ENCODE data around the gene CYSRT1.

Gene CYSRT1

DNA sequence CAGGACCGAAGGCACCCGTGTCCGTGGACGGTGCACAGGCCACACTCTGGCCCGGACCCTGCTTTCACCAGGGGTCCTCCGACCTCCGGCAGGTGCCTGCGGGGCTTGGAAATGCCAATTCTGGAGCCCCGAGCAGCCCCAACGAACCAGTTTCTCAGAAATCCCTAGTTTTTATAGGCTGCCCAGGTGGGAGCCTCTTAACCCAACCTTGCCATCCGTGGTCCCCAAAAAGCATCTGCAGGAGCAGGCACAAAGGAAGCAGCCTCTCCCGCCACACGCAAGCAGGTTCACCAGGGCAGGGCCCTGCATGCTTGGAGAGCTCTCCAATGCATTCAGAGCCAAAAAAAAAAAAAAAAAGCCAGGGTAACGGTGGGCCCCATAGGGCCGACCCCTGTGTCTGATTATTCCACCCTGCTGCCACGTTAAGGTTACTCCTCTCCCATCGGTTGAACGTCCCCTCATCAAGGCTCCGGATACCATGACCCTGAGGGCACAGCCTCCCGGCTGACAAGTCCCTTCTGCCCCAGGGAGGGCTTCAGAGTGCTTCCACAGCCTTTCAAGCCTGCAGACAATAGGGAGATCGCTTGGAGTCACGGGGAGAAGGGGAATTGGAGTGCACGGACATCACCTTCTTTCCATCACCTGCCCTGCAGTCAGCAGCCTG lies 23.6 kb upstream of the CYSRT1 start:
- no peak for DNase-seq (ENCODE audit: extremely low spot score)
- TF ChIP-seq NFRKB (IDR thresholded peaks at IDR 0.05) (no peak), SUZ12 (IDR thresholded peaks at IDR 0.05) (no peak), ZNF384 (IDR thresholded peaks at IDR 0.05) (no peak), CTBP1 (IDR thresholded peaks at IDR 0.05; ENCODE audit: borderline replicate concordance) (no peak), FOXA1 (IDR thresholded peaks at IDR 0.05) (no peak), HDGF (IDR thresholded peaks at IDR 0.05; ENCODE audit: borderline replicate concordance) (no peak), ARNT (IDR thresholded peaks at IDR 0.05) (no peak), SP1 (IDR thresholded peaks at IDR 0.05) (no peak), FOXM1 (IDR thresholded peaks at IDR 0.05; ENCODE audit: borderline replicate concordance) (no peak), BHLHE40 (IDR thresholded peaks at IDR 0.05; ENCODE audit: borderline replicate concordance) (no peak), LEF1 (IDR thresholded peaks at IDR 0.05; ENCODE audit: borderline replicate concordance) (no peak)
- TF ChIP-seq, protein P1, sequence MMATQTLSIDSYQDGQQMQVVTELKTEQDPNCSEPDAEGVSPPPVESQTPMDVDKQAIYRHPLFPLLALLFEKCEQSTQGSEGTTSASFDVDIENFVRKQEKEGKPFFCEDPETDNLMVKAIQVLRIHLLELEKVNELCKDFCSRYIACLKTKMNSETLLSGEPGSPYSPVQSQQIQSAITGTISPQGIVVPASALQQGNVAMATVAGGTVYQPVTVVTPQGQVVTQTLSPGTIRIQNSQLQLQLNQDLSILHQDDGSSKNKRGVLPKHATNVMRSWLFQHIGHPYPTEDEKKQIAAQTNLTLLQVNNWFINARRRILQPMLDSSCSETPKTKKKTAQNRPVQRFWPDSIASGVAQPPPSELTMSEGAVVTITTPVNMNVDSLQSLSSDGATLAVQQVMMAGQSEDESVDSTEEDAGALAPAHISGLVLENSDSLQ (IDR thresholded peaks at IDR 0.05): no peak
- POLR2A ChIA-PET: interaction anchor here (0.9 to 2.0 kb wide), 13 partner anchors 11 to 72 kb away, joined by 3 to 16 read pairs (median 5); partner anchors contain the start of genes ANAPC2, RNF224, SSNA1 and TUBB4B
- CTCF ChIA-PET: interaction anchor here (0.7 kb wide), 1 partner anchor 35 kb away, joined by 3 read pairs; no protein-coding TSS in a partner anchor

DNA sequence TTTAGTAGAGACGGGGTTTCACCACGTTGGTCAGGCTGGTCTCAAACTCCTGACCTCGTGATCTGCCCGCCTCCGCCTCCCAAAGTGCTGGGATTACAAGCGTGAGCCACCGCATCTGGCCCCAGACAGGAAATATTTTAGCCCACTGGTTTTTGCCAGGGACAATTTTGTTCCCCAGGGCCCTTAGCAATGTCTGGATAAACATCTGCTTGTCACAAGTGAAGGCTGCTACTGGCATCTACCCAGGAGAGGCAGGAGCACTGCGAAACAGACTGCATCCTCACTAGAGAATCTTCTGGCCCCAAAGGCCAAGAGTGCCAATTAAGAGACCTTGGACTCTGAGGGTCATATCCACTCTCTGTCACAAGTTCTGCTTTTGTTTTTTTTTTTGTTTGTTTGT lies 22.0 kb upstream of the CYSRT1 start:
- no peak for DNase-seq (ENCODE audit: extremely low spot score)
- no peak for TF ChIP-seq FOXK2 (IDR thresholded peaks at IDR 0.05)
- TF ChIP-seq ZNF384 (IDR thresholded peaks at IDR 0.05): no peak
- TF ChIP-seq ARNT (IDR thresholded peaks at IDR 0.05): no peak
- TF ChIP-seq, protein P1 (IDR thresholded peaks at IDR 0.05): no peak
- TF ChIP-seq FOXM1 (IDR thresholded peaks at IDR 0.05; ENCODE audit: borderline replicate concordance): no peak
- no peak for TF ChIP-seq FOXA1 (IDR thresholded peaks at IDR 0.05)
- no peak for TF ChIP-seq ELF4 (IDR thresholded peaks at IDR 0.05)
- no peak for TF ChIP-seq NFRKB (IDR thresholded peaks at IDR 0.05)
- no peak for TF ChIP-seq L3MBTL2 (conservative IDR thresholded peaks at IDR 0.05)
- TF ChIP-seq TARDBP (IDR thresholded peaks at IDR 0.05): no peak
- no peak for TF ChIP-seq BHLHE40 (IDR thresholded peaks at IDR 0.05; ENCODE audit: borderline replicate concordance)
- TF ChIP-seq HDGF (IDR thresholded peaks at IDR 0.05; ENCODE audit: borderline replicate concordance): no peak
- no peak for TF ChIP-seq LEF1 (IDR thresholded peaks at IDR 0.05; ENCODE audit: borderline replicate concordance)
- no peak for TF ChIP-seq SUZ12 (IDR thresholded peaks at IDR 0.05)
- no peak for TF ChIP-seq SP1 (IDR thresholded peaks at IDR 0.05)
- ChIA-PET POLR2A (interaction anchor here (0.7 to 2.0 kb wide), 2 partner anchors 13 to 53 kb away, joined by 3 to 6 read pairs; no protein-coding TSS in a partner anchor), CTCF (interaction anchor here (0.6 kb wide), 1 partner anchor 26 kb away, joined by 3 read pairs; no protein-coding TSS in a partner anchor)

DNA sequence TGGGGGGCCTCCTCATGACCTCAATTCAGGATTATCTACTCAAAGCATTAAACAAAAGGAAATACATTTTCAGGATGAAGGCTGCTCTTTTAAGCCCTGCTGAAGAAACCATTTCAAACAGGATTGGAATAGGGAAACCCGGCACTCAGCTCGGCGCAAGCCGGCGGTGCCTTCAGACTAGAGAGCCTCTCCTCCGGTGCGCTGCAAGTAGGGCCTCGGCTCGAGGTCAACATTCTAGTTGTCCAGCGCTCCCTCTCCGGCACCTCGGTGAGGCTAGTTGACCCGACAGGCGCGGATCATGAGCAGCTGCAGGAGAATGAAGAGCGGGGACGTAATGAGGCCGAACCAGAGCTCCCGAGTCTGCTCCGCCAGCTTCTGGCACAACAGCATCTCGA lies 20.2 kb upstream of the CYSRT1 start:
- ChIA-PET CTCF (no interaction called here), POLR2A (interaction anchor here (0.6 to 2.3 kb wide), 11 partner anchors 9 to 75 kb away, joined by 3 to 16 read pairs (median 5); partner anchors contain the start of genes ANAPC2, RNF208, SSNA1 and TUBB4B)
- TF ChIP-seq BHLHE40 (IDR thresholded peaks at IDR 0.05; ENCODE audit: borderline replicate concordance): no peak
- TF ChIP-seq HDGF (IDR thresholded peaks at IDR 0.05; ENCODE audit: borderline replicate concordance): no peak
- no peak for TF ChIP-seq FOXM1 (IDR thresholded peaks at IDR 0.05; ENCODE audit: borderline replicate concordance)
- no peak for TF ChIP-seq SUZ12 (IDR thresholded peaks at IDR 0.05)
- TF ChIP-seq CTBP1 (IDR thresholded peaks at IDR 0.05; ENCODE audit: borderline replicate concordance): no peak
- no peak for TF ChIP-seq LEF1 (IDR thresholded peaks at IDR 0.05; ENCODE audit: borderline replicate concordance)
- no peak for TF ChIP-seq NFRKB (IDR thresholded peaks at IDR 0.05)
- no peak for TF ChIP-seq ELF4 (IDR thresholded peaks at IDR 0.05)
- TF ChIP-seq, protein P1 (IDR thresholded peaks at IDR 0.05): no peak
- no peak for TF ChIP-seq L3MBTL2 (conservative IDR thresholded peaks at IDR 0.05)
- TF ChIP-seq FOXK2 (IDR thresholded peaks at IDR 0.05): no peak

DNA sequence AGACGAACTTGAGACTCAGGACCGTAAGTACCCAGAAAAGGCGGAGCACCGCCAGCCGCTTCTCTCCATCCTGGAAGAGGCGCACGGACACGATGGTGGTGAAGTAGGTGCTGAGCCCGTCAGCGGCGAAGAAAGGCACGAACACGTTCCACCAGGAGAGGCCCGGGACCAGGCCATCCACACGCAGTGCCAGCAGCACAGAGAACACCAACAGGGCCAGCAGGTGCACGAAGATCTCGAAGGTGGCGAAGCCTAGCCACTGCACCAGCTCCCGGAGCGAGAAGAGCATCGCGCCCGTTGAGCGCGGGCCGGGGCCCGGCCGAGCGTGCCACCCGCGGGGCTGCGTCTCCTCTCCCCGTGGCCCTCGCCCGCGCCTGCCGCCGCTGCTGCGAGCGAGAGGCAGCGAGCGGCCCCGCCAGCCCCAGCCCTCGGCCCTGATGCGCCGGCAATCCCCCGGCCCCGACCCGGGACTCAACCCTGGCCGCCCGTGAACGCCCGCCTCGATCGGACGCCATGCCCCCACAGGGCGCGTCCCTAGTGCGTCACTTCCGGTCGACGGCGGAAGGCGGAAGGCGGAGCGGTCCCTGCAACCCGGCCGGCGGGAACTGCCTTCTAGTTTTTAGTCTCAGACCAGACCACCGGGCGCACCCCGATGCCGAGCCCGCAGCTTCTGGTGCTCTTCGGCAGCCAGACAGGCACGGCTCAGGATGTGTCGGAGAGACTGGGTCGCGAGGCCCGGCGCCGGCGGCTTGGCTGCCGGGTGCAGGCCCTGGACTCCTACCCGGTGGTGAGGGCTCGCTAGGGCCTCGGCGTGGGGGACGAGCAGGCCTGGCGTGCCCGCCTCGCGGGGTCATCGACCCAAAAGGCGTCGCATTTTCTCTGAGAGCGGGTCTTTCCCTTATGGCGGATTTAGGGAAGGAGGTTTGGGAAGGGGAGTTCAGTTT lies 19.6 kb upstream of the CYSRT1 start, which contains the start of the genes NDOR1 and TMEM203:
Gene NDOR1, plus strand, starts transcription at position 575 of the 944 bp plus-strand sequence. Its CDS starts 78 bp downstream, at position 653.
Gene TMEM203, minus strand, starts transcription at position 523 of the 944 bp plus-strand sequence. Its CDS starts 234 bp downstream, at position 289.
- POLR2A ChIA-PET: interaction anchor here (0.6 to 2.3 kb wide), 11 partner anchors 10 to 75 kb away, joined by 3 to 16 read pairs (median 5); partner anchors contain the start of genes ANAPC2, RNF208, SSNA1 and TUBB4B
- peak; percentile 94 for DNase-seq (ENCODE audit: extremely low spot score)
- CTCF ChIA-PET: no interaction called here
- TF ChIP-seq FOXA1 (IDR thresholded peaks at IDR 0.05): no peak
- TF ChIP-seq ZNF384 (IDR thresholded peaks at IDR 0.05): no peak
- no peak for TF ChIP-seq CTBP1 (IDR thresholded peaks at IDR 0.05; ENCODE audit: borderline replicate concordance)
- TF ChIP-seq NFRKB (IDR thresholded peaks at IDR 0.05): no peak
- peak; percentile 53 for TF ChIP-seq L3MBTL2 (conservative IDR thresholded peaks at IDR 0.05)
- no peak for TF ChIP-seq SUZ12 (IDR thresholded peaks at IDR 0.05)
- TF ChIP-seq LEF1 (IDR thresholded peaks at IDR 0.05; ENCODE audit: borderline replicate concordance): no peak
- no peak for TF ChIP-seq TARDBP (IDR thresholded peaks at IDR 0.05)
- peak; percentile 49 for TF ChIP-seq ELF4 (IDR thresholded peaks at IDR 0.05)

More for the DNA sequence above, 20.2 kb upstream of the CYSRT1 start:
- no peak for DNase-seq (ENCODE audit: extremely low spot score)

DNA sequence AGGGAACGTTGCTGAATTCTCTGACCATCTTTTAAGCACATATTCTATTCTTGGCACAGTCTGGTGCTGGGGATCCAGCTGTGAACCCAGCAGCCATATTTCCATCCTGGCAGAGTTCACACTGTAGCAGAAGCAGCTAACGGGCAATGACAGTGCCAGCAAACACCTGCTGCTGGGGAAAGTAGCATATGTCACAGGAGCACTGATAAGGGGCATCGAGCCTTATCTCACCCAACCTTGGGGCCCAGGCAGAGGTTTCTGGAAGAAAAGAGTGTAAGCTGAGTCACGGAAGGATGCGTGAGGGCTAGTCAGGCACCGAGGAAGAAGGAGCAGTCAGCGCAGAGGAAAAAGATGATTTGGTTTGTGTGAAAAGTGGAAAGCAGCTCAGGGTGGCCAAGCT lies 18.4 kb upstream of the CYSRT1 start:
- no peak for TF ChIP-seq ELF4 (IDR thresholded peaks at IDR 0.05)
- TF ChIP-seq BHLHE40 (IDR thresholded peaks at IDR 0.05; ENCODE audit: borderline replicate concordance): no peak
- TF ChIP-seq FOXA1 (IDR thresholded peaks at IDR 0.05): no peak
- no peak for TF ChIP-seq FOXK2 (IDR thresholded peaks at IDR 0.05)
- TF ChIP-seq, protein P1 (IDR thresholded peaks at IDR 0.05): no peak
- no peak for TF ChIP-seq FOXM1 (IDR thresholded peaks at IDR 0.05; ENCODE audit: borderline replicate concordance)
- no peak for TF ChIP-seq LEF1 (IDR thresholded peaks at IDR 0.05; ENCODE audit: borderline replicate concordance)
- TF ChIP-seq ARNT (IDR thresholded peaks at IDR 0.05): no peak
- TF ChIP-seq SP1 (IDR thresholded peaks at IDR 0.05): no peak
- TF ChIP-seq SUZ12 (IDR thresholded peaks at IDR 0.05): no peak
- CTCF ChIA-PET: interaction anchor here (0.6 kb wide), 1 partner anchor 145 kb away, joined by 4 read pairs; no protein-coding TSS in a partner anchor
- DNase-seq (ENCODE audit: extremely low spot score): no peak
- POLR2A ChIA-PET: interaction anchor here (1.0 to 1.9 kb wide), 4 partner anchors 10 to 77 kb away, joined by 3 to 6 read pairs (median 4); no protein-coding TSS in a partner anchor

All from HEK293T (cell line).